NOMO-1 treated with DMSO at 0.1 percent for 48 hours (cell line): ENCODE results near the gene IPP.
"Not testable (repeated sequence)": the region's sequence is repeated elsewhere in the genome, so short reads cannot be mapped to it uniquely, and the experiment has no call there.

Experiments used
- DNase-seq: peaks from one replicate; lab custom pipeline; 2025; ENCODE audit not compliant: unreplicated experiment; lab: John Stamatoyannopoulos, UW

Gene IPP

GRCh38 chr1:45685308-45686014 lies 65.0 kb downstream of the IPP start:
- peak; percentile 41 for DNase-seq

GRCh38 chr1:45684402-45684801 lies 66.1 kb downstream of the IPP start:
- no peak for DNase-seq

DNA sequence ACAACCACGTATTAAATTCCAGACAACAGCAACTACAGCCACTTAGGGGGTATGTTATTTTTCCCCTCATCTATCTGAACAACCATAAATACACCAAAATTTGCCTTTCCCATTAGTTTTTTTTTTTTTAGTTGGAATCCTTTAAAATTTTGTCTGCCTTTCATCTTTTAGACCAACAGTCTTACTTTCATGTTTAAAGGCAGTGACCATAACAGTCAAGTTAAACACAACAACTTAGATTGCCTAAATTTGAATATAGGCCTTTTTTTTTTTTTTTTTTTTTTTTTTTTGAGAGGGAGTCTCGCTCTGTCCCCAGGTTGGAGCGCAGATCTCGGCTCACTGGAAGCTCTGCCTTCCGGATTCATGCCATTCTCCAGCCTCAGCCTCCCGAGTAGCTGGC lies 67.5 kb downstream of the IPP start:
- no peak for DNase-seq

DNA sequence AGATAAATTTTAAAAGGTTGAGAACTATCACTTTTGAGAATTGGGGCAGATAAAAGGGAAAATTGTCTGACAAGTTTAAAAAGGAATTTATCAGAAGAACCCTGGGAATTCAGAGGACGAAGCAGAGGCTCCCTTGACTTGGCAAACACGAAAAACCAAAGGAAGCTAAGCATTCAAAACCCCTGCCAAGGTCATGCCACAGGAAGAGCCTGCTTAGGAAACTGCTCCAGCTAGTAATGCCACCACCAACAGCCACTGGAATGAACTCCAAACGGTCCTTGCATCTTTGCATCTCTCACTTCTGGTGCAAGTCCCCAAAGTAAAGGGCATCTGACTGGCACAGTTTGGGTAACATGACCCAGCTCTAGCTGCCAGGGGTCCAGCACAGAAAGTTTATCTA lies 71.3 kb downstream of the IPP start:
- DNase-seq: no peak

DNA sequence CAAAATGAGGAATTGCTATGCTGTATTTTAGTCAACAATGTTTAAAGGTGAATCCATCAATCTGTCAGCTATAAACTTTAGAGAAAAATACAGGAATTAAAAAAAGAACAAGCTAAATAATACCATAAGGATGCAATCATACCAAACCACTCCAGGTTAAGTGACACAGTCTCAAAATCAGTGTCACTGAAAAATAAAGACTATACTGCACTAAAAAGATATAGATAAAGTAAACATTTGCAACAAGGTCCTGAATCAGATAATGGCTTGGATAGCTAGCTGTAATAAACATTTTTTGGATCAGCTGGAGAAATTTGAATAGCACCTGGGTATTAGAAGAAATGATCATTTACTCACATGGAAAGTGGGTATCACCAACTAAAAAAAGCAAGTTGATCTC lies 72.0 kb downstream of the IPP start:
- no peak for DNase-seq

GRCh38 chr1:45677751-45678245 lies 72.7 kb downstream of the IPP start:
- no peak for DNase-seq

DNA sequence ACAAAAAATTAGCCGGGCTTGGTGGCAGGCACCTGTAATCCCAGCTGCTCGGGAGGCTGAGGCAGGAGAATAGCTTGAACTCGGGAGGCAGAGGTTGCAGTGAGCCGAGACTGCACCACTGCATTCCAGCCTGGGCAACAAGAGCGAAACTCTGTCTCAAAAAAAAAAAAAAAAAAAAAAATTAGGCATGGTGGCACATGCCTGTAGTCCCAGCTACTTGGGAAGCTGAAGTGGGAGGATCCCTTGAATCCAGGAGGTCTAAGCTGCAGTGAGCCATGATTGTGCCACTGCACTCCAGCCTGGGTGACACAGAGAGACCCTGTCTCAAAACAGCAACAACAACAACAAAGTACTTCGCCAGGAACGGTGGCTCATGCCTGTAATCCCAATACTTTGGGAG lies 73.9 kb downstream of the IPP start:
- DNase-seq: not testable (repeated sequence)

- no peak for DNase-seq
Observed at GRCh38 chr1:45674478-45674877, 76.0 kb downstream of the IPP start.

DNA sequence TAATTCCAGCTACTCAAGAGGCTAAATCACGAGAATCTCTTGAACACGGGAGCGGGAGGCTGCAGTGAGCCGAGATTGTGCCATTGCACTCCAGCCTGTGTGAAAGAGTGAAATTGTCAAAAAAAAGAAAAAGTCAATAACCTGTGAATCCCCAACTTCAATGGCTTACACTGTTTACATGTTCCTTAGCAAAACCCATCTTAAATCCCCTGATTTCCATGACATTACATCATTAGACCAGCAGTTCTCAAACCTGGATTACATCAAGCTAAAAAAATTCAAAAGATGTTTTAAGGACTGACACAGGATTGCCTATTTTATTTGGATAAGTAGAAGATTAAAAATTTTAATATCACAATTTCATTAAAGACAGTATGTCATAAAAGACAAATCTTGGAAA lies 76.5 kb downstream of the IPP start:
- no peak for DNase-seq

GRCh38 chr1:45669859-45670655 lies 80.4 kb downstream of the IPP start:
- no peak for DNase-seq

DNA sequence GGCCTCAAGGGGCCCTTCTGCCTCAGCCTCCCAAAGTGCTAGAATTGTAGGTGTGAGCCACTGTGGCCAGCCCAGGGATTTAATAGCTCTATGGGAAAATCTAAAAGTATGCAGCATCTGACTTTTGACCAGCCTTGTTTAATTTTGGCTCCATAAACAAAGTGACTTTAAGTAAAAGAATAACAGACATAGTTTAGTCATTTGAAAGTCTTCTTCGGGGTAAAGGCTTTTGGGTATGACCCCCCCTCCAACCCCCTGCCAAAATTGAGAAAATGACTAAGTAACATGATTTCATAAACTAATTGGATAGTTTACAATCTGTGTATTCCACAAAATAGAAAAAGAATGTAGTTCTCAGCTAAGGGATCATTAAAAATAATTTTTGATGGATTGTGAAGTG lies 81.1 kb downstream of the IPP start:
- DNase-seq: no peak

GRCh38 chr1:45668526-45668925 lies 81.9 kb downstream of the IPP start:
- DNase-seq: no peak

- no peak for DNase-seq
Observed at GRCh38 chr1:45667321-45668111, 82.9 kb downstream of the IPP start.

GRCh38 chr1:45666836-45667235 lies 83.6 kb downstream of the IPP start:
- DNase-seq: no peak

DNA sequence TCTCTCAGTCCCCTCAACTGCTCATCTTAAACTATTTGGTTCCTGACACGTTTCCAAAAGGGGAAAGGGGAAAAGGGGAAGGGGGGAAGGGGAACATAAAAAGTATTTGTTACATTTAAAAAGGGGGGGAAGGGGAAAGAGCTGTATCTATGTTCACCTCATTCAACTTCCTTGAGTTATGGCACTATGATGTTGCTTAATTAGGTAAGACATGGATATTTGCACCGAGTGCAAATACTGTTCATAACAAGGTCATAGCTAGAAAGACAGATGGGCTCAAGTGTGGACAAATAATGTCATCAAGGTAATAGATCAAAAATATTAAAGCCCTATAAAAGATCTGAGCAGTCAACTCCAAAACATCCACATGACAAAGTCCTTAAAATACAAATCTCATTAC lies 90.1 kb downstream of the IPP start:
- no peak for DNase-seq

DNA sequence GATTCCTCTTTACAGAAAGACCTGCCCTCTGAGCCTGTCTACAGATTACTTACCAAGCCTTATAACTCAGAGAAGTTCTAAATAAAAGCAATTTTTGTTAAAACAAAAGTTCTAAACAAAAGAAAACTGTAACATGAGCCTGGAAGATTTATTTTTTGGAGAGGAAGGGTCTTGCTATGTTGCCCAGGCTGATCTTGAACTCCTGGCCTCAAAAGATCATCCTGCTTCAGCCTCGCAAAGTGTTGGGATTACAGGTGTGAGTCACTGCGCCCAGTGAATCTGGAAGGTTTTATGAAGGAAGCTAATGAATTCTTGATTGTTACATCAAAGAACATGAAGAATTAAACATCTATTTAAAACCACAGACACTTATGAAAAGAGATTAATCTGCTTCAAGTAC lies 91.2 kb downstream of the IPP start:
- DNase-seq: no peak

DNA sequence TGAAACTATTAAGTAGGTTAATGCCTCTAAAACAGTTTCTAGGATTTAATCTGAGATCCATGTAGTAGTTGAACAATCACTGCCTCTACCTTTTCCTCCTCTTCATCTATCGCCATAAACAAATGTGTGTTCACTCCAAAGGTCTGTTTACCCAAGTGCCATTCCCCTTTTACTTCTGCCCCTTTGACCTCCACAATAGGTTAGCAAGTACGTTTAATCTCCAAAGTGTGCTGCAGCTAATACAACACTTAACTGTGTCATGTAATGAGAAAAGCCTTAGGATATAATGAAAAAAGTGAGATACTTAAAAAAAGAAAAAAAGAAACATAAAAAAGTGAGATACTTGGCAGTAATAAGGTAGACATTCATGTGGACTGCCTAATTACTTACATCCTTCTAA lies 92.3 kb downstream of the IPP start:
- DNase-seq: no peak

GRCh38 chr1:45656573-45657226 lies 93.8 kb downstream of the IPP start:
- DNase-seq: no peak

DNA sequence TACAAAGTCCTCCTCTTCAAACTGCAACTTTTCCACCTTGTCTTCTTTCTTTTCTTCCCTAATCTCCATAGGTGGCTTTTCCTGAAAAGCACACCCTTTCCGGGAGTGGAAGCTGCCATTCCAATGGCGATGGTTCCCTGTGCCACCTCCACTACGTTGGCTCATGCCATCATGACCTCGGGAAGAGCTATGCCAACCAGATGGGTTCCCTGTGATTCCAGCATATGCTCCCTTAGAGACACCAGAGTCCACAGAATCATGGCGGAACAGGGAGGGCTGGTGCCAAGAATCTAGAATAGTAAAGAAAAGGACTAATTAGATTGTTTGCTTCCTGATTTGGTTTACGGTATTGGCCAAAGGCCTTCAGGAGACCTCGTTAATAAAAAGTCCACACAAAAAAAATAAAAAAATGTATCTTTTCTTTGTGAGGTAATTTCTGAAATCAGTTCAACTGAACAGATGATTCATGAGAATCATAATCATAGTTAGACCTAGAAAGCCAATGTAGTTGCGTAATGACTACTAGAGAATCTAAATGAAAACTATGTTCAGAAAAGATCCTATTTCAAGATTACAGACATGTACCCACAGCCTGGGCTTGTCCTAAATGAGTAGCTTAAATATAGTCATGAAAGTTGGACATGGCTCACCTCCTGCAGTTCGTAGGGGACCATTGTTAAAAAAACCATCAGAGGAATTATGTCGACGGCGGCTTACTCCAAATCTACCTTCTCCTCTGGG lies 95.7 kb downstream of the IPP start:
- DNase-seq: no peak
